ENCODE results near the gene SLAMF6. TPM values are rescaled to one million over a fixed set of nuclear protein-coding genes. Genes with fewer than 3 reads are reported as not detected.
"Not testable (repeated sequence)": the region's sequence is repeated elsewhere in the genome, so short reads cannot be mapped to it uniquely, and the experiment has no call there.

SLAMF6 gene
- total and polyA plus RNA-seq, 4 donors, result 0.76 to 1.2 (median 0.92) TPM

- Histone ChIP-seq H3K27me3 (ENCODE audit: control insufficient read depth in 4 of 4, insufficient read depth in 4 of 4, low read length in 3 of 4) (no peaks in the 10 kb centered on the region), H3K36me3 (ENCODE audit: control insufficient read depth in 4 of 4, insufficient read depth in 3 of 4, low read depth in 1 of 4, low read length in 3 of 4) (no peaks in the 10 kb centered on the region), H3K9ac (ENCODE audit: low read depth in 1 of 2, low read length in 2 of 2) (no peak overlapping the region), H3K4me3 (ENCODE audit: low read depth in 1 of 3, low read length in 3 of 3) (no peak overlapping the region), H3K27ac (ENCODE audit: low read depth in 1 of 2, low read length in 2 of 2) (no peak overlapping the region), H3K9me3 (ENCODE audit: control insufficient read depth in 4 of 4, low read length in 3 of 4) (no peaks in the 10 kb centered on the region), H3K4me1 (ENCODE audit: control insufficient read depth in 4 of 4, insufficient read depth in 4 of 4, low read length in 3 of 4) (no peaks in the 10 kb centered on the region)
- no peak for DNase-seq (ENCODE audit: low spot score)
- WGBS, result 73% methylated on average over 1 of the region's 1 CpG
- TF ChIP-seq REST (IDR thresholded peaks at IDR 0.05) (no peak), JUND (IDR thresholded peaks at IDR 0.05) (no peak), ZBTB33 (IDR thresholded peaks at IDR 0.05) (no peak), ATF3 (IDR thresholded peaks at IDR 0.05) (no peak)
Measured at GRCh38 chr1:160500321-160500990, 22.6 kb downstream of the SLAMF6 start.

- DNase-seq (ENCODE audit: low spot score), result no peak
- H3K27me3 ChIP-seq (ENCODE audit: control insufficient read depth in 4 of 4, insufficient read depth in 4 of 4, low read length in 3 of 4), result no peaks in the 10 kb centered on the region
- TF ChIP-seq NR2F2 (IDR thresholded peaks at IDR 0.05) (no peak), FOXA2 (IDR thresholded peaks at IDR 0.05) (no peak), MAX (IDR thresholded peaks at IDR 0.05) (no peak), EGR1 (IDR thresholded peaks at IDR 0.05; ENCODE audit: low read depth in 2 of 2) (no peak)
- no peaks in the 10 kb centered on the region for H3K36me3 ChIP-seq (ENCODE audit: control insufficient read depth in 4 of 4, insufficient read depth in 3 of 4, low read depth in 1 of 4, low read length in 3 of 4)
- WGBS, result 86% methylated on average over 1 of the region's 1 CpG
- no peak overlapping the region for H3K9ac ChIP-seq (ENCODE audit: low read depth in 1 of 2, low read length in 2 of 2)
- no peaks in the 10 kb centered on the region for H3K4me1 ChIP-seq (ENCODE audit: control insufficient read depth in 4 of 4, insufficient read depth in 4 of 4, low read length in 3 of 4)
- no peaks in the 10 kb centered on the region for H3K9me3 ChIP-seq (ENCODE audit: control insufficient read depth in 4 of 4, low read length in 3 of 4)
- no peak overlapping the region for H3K4me3 ChIP-seq (ENCODE audit: low read depth in 1 of 3, low read length in 3 of 3)
- no peak overlapping the region for H3K27ac ChIP-seq (ENCODE audit: low read depth in 1 of 2, low read length in 2 of 2)
Measured at GRCh38 chr1:160499631-160500030, 23.4 kb downstream of the SLAMF6 start.

- H3K27ac ChIP-seq (ENCODE audit: low read depth in 1 of 2, low read length in 2 of 2); H3K9me3 ChIP-seq (ENCODE audit: control insufficient read depth in 4 of 4, low read length in 3 of 4); H3K4me3 ChIP-seq (ENCODE audit: low read depth in 1 of 3, low read length in 3 of 3); H3K9ac ChIP-seq (ENCODE audit: low read depth in 1 of 2, low read length in 2 of 2); H3K36me3 ChIP-seq (ENCODE audit: control insufficient read depth in 4 of 4, insufficient read depth in 3 of 4, low read depth in 1 of 4, low read length in 3 of 4); H3K27me3 ChIP-seq (ENCODE audit: control insufficient read depth in 4 of 4, insufficient read depth in 4 of 4, low read length in 3 of 4); H3K4me1 ChIP-seq (ENCODE audit: control insufficient read depth in 4 of 4, insufficient read depth in 4 of 4, low read length in 3 of 4); DNase-seq (ENCODE audit: low spot score): not testable (repeated sequence)
- WGBS, result 89% methylated on average over 3 of the region's 3 CpGs
Measured at GRCh38 chr1:160498301-160499065, 24.6 kb downstream of the SLAMF6 start.

Measured in liver (tissue), 9 donors.